Endodermal cell (in vitro differentiated cells): ENCODE results near the gene LCN2. TPM values are rescaled to one million over a fixed set of nuclear protein-coding genes. Genes with fewer than 3 reads are reported as not detected.

ENCODE experiments used
- DNase-seq: peaks from one replicate; pipeline ENCODE4 v3.0.0-alpha.2; 2017
- H3K27ac ChIP-seq: 2 replicates; pipeline ENCODE4 v1.5.1; 2013; ENCODE audit warnings: mild to moderate bottlenecking, low read depth, low read length, moderate library complexity
- H3K27me3 ChIP-seq: 2 replicates; pipeline ENCODE4 v1.6.1; 2013; ENCODE audit warnings: mild to moderate bottlenecking, low read length, moderate library complexity; ENCODE audit not compliant: insufficient read depth, control insufficient read depth, poor library complexity, severe bottlenecking
- H3K36me3 ChIP-seq: 2 replicates; pipeline ENCODE4 v1.7.0; 2013; ENCODE audit warnings: mild to moderate bottlenecking, low read length, moderate library complexity; ENCODE audit not compliant: control insufficient read depth, insufficient read depth
- H3K4me1 ChIP-seq: one replicate; pipeline ENCODE4 v1.7.0; 2013; ENCODE audit warnings: low read length; ENCODE audit not compliant: control insufficient read depth, insufficient read depth
- H3K4me3 ChIP-seq: 2 replicates; pipeline ENCODE4 v1.5.1; 2013; ENCODE audit warnings: mild to moderate bottlenecking, low read length, moderate library complexity
- H3K9ac ChIP-seq: 2 replicates; pipeline ENCODE4 v1.6.1; 2013; ENCODE audit warnings: mild to moderate bottlenecking, low read length, moderate library complexity; ENCODE audit not compliant: poor library complexity, severe bottlenecking; ENCODE audit errors: extremely low read depth
- H3K9me3 ChIP-seq: 2 replicates; pipeline ENCODE4 v1.6.1; 2013; ENCODE audit warnings: mild to moderate bottlenecking, low read length, moderate library complexity; ENCODE audit not compliant: control insufficient read depth
- H3K27ac Mint-ChIP-seq: 2 replicates; pipeline ENCODE4 v1.8.0; 2020; ENCODE audit warnings: mixed read lengths
- H3K27me3 Mint-ChIP-seq: 2 replicates; pipeline ENCODE4 v1.8.0; 2021; ENCODE audit warnings: mild to moderate bottlenecking, mixed read lengths; ENCODE audit not compliant: insufficient read depth
- H3K36me3 Mint-ChIP-seq: 2 replicates; pipeline ENCODE4 v1.8.0; 2020; ENCODE audit warnings: low read depth, mixed read lengths
- H3K4me1 Mint-ChIP-seq: 2 replicates; pipeline ENCODE4 v1.8.0; 2020; ENCODE audit warnings: mixed read lengths
- H3K4me3 Mint-ChIP-seq: 2 replicates; pipeline ENCODE4 v1.8.0; 2020; ENCODE audit warnings: mild to moderate bottlenecking, moderate library complexity, mixed read lengths
- H3K9me3 Mint-ChIP-seq: 2 replicates; pipeline ENCODE4 v1.8.0; 2020; ENCODE audit warnings: mild to moderate bottlenecking, mixed read lengths
- CTCF ChIP-seq: fragments of 200-600 bp; sonication (generic); conservative IDR thresholded peaks from 2 replicates; pipeline ENCODE4 v1.5.0; 2021; ENCODE audit warnings: antibody characterized with exemption, mild to moderate bottlenecking
- WGBS, 2 experiments: methylation state at CpG; one replicate each; pipeline versions ENCODE4 v1.1.5 to v1.1.7; 2013; ENCODE audit warnings: missing lambda C conversion rate in 2 of 2, mixed read lengths in 1 of 2; ENCODE audit not compliant: insufficient coverage in 1 of 2, insufficient read length in 1 of 2; 5-methylcytosine and 5-hydroxymethylcytosine counted together
- total RNA-seq, 2 donors: library from RNA; stranded (reverse); fragmentation: NEBNext Ultra II Directional in 1 of 2; extraction: Animal tissue kit (Norgen Biotek cat#: 25700) in 1 of 2; gene quantifications; 2 replicates in 1 of 2; 3 replicates in 1 of 2; pipeline ENCODE4 v1.2.1, GENCODE V29; 2021

The LCN2 gene
- total RNA-seq, 2 donors from 2014 or later, result not detected

DNA sequence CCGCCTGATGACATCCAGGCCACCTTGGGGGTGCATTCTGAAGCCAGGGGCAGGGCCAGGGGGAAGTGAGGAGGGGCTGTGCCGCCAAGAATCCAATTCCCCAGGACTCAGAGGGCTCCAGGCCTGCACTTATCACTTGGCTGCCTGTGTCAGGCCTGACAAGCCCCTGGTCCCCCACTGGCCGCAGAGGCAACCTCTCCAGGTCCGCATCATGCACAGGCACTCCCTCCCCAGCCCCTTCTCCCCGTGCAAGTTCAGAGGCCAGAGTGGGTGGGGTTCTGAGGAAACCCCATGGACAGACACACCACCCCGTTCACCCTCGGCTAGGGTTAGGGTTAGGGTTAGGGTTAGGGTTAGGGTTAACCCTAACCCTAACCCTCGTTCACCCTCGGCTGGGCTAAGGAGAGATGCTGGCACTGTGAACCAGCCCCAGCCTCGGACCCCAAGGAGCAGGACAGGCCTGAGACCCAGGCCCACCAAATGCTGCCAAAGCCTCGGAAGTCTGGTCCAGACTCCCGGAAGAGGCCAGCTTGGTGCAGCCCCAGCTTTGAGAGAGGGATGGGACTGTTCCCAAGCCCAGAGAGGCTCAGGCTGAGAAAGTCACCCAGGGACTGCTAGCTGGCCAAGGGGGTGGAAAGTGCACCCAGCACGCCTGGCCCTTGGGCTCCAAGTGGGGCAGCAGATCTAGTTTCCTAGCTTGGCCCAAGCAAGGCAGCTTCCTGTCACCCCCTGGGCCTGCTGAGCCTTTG, 4.9 kb downstream of the LCN2 start:
- no peak overlapping the region for H3K27ac ChIP-seq
- Mint-ChIP-seq H3K9me3 (no peaks in the 10 kb centered on the region), H3K4me1 (peaks cover 3% of the 10 kb centered on the region), H3K4me3 (no peak overlapping the region), H3K27ac (no peak overlapping the region), H3K27me3 (peaks cover 6% of the 10 kb centered on the region), H3K36me3 (no peaks in the 10 kb centered on the region)
- no peaks in the 10 kb centered on the region for H3K36me3 ChIP-seq
- 84 to 94% methylated on average over 5 to 13 of the region's 13 CpGs for WGBS, 2 experiments
- H3K4me1 ChIP-seq, result no peaks in the 10 kb centered on the region
- H3K9ac ChIP-seq, result no peak overlapping the region
- H3K9me3 ChIP-seq, result no peaks in the 10 kb centered on the region
- DNase-seq, result peak; percentile 39
- H3K4me3 ChIP-seq, result no peak overlapping the region
- TF ChIP-seq CTCF, result no peak
- no peaks in the 10 kb centered on the region for H3K27me3 ChIP-seq

DNA sequence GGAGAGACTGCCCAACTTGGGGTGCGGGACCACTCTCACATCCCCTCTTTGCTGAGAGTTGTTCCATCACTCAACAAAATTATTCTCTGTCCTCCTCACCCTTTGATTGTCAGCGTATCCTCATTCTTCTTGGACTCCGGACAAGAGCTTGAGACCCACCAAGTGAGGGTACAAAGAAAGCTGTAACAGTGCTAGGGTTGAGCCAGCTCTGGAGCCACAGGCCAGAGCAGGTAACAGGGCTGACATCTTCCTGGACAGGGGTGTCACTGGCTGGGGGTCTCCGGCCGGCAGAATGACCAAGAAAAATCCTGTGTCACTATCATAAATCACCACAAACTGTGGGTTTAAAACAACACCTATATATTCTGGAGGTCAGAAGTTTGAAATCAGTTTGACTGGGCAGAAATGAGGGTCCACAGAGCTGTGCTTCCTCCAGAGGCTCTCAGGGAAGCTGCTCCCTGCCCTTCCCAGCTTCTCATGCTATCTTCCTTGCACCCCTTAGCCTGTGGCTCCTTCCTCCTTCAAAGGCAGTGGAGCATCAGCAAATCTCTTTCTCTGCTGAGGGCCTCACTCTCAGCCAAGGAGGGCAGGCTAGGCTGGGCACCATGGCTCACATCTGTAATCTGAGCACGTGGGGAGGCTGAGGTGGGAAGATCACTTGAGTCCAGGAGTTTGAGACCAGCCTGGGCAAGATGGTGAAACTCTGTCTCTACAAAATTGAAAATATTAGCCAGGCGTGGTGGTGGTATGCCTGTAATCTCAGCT, 6.7 kb downstream of the LCN2 start:
- peaks cover 2% of the 10 kb centered on the region for H3K4me1 Mint-ChIP-seq
- H3K27ac Mint-ChIP-seq, result no peak overlapping the region
- no peak overlapping the region for H3K4me3 Mint-ChIP-seq
- no peaks in the 10 kb centered on the region for H3K36me3 Mint-ChIP-seq
- H3K36me3 ChIP-seq, result no peaks in the 10 kb centered on the region
- no peaks in the 10 kb centered on the region for H3K9me3 Mint-ChIP-seq
- no peak for DNase-seq
- no peaks in the 10 kb centered on the region for H3K4me1 ChIP-seq
- WGBS, 2 experiments, result 91 to 94% methylated on average over 2 to 7 of the region's 7 CpGs
- peaks cover 3% of the 10 kb centered on the region for H3K27me3 Mint-ChIP-seq
- no peak overlapping the region for H3K27ac ChIP-seq
- H3K9me3 ChIP-seq, result no peaks in the 10 kb centered on the region
- H3K4me3 ChIP-seq, result no peak overlapping the region
- H3K9ac ChIP-seq, result no peak overlapping the region
- TF ChIP-seq CTCF, result no peak
- H3K27me3 ChIP-seq, result no peaks in the 10 kb centered on the region

DNA sequence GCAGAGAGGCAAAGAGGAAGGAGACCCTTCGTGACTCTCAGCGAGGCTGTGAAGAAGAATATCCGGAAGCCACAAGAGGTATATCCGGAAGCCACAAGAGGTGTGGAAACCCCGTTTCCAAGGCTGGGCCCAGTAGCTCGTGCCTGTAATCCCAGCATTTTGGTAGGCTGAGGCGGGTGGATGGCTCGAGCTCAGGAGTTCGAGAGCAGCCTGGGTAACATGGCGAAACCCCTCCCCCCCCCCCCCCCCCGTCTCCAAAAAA, 10.2 kb downstream of the LCN2 start:
- no peak for DNase-seq
- no peaks in the 10 kb centered on the region for H3K4me1 ChIP-seq
- H3K4me3 ChIP-seq, result peak overlapping the region; percentile 71
- no peak for TF ChIP-seq CTCF
- Mint-ChIP-seq H3K4me3 (peak overlapping the region; percentile 71), H3K27ac (peak overlapping the region; percentile 81), H3K9me3 (no peaks in the 10 kb centered on the region), H3K4me1 (peaks cover 6% of the 10 kb centered on the region), H3K27me3 (peaks cover 3% of the 10 kb centered on the region), H3K36me3 (peaks cover 18% of the 10 kb centered on the region)
- H3K36me3 ChIP-seq, result peaks cover 24% of the 10 kb centered on the region
- peak overlapping the region; percentile 69 for H3K27ac ChIP-seq
- 60 to 67% methylated on average over 4 to 11 of the region's 11 CpGs for WGBS, 2 experiments
- peak overlapping the region; percentile 45 for H3K9ac ChIP-seq
- no peaks in the 10 kb centered on the region for H3K9me3 ChIP-seq
- H3K27me3 ChIP-seq, result no peaks in the 10 kb centered on the region
